Activated naive CD4-positive, alpha-beta T cell treated with anti-CD3 and anti-CD28 coated beads, Interleukin-2, amount 10 ng/mL, durations not matched to agents 5 hours and 36 hours (primary cell): ENCODE results near the gene DIP2A. TPM values are rescaled to one million over a fixed set of nuclear protein-coding genes. Genes with fewer than 3 reads are reported as not detected.

Experiments used
- total RNA-seq, 2 experiments: library from RNA; stranded (reverse); gene quantifications; one replicate each; pipeline ENCODE4 v1.2.3, GENCODE V29; 2021

Gene DIP2A, protein sequence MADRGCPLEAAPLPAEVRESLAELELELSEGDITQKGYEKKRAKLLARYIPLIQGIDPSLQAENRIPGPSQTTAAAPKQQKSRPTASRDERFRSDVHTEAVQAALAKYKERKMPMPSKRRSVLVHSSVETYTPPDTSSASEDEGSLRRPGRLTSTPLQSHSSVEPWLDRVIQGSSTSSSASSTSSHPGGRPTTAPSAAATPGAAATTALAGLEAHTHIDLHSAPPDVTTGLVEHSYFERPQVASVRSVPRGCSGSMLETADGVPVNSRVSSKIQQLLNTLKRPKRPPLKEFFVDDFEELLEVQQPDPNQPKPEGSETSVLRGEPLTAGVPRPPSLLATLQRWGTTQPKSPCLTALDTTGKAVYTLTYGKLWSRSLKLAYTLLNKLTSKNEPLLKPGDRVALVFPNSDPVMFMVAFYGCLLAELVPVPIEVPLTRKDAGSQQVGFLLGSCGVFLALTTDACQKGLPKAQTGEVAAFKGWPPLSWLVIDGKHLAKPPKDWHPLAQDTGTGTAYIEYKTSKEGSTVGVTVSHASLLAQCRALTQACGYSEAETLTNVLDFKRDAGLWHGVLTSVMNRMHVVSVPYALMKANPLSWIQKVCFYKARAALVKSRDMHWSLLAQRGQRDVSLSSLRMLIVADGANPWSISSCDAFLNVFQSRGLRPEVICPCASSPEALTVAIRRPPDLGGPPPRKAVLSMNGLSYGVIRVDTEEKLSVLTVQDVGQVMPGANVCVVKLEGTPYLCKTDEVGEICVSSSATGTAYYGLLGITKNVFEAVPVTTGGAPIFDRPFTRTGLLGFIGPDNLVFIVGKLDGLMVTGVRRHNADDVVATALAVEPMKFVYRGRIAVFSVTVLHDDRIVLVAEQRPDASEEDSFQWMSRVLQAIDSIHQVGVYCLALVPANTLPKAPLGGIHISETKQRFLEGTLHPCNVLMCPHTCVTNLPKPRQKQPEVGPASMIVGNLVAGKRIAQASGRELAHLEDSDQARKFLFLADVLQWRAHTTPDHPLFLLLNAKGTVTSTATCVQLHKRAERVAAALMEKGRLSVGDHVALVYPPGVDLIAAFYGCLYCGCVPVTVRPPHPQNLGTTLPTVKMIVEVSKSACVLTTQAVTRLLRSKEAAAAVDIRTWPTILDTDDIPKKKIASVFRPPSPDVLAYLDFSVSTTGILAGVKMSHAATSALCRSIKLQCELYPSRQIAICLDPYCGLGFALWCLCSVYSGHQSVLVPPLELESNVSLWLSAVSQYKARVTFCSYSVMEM (N-terminal part only)
- total RNA-seq: 10 to 100 TPM; 60.8 to 61.0 TPM

DNA sequence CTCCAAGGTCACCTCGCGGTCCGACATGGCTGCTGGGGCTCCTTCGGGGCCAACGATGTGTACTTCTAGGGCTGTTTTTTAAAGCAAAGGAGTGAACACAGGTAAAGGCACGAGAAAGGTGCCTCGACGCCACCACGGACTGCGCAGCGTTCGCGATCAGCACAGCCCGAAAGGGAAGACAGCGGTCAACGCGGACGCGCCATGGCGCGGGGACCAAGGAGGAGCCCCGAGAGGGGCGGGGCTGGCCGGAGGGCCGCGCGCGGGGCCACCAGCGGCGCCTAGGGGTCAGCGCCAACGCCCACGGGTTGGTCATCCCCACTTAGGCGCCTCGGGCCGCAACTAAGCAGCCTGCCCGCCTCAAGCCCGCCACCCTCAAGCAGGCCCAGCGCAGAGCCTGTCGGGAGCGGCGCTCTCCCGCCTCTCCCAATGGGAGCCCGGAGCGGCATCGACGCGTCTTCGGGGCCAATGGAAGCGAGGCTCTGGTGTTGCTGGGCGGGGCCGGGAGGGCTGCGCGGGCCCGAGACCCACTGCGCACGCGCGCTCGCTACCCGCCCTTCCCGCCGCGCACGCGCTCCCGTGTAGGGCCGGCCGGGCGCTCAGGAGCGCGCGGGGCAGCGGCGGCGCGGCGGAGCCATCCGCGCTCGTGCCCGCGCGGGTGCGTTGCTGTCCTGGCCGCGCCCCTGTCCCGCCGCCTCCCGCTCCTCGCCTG is at the start of gene DIP2A:
DIP2A (plus strand) TSS at position 577 of the 709 bp plus-strand sequence. CDS start 241 bp downstream, outside the sequence.

DNA sequence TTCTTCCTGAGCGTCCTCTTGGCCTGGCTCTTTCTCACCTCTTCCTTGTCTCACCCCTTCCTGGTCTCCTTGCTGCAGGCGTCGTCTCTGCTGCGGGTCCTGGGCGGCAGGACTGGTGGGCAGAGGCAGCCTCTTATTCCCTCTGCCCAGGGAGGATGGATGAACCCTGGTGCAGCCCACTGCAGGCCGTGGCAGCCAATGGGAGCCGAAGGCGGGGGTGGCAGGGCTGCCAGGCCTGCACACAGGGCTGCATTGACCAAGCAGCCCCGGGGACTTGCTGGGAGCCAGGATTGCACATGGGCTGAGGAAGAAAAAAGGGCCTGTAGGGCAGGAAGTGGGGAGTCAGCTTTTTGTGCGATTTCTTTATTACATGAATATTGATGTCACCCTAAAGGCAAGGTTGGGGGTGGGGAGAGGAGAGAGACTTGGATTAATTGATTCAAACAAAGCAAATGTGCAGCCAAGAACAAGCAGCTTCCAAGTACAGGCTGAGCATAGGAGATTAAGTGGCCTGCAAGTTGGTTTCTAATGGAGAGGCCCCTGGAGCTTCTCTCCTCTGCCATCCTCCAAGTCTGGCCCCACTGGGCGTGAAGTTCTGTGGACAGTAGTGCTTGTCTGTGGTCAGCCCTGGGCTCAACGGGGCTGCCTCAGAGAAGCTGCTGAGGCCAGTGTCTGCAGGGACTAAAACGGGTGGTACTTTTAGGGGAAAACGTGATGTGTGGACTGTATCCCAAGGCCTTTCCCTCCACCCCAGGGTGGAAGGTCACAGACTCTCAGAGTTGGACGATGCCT is 146.5 kb downstream of the DIP2A start, which contains the start of gene S100B:
S100B (minus strand) TSS at position 108 of the 792 bp plus-strand sequence. CDS start 2,667 bp downstream, outside the sequence.

Other genes starting within 250 kb of the DIP2A start
- gene LSS, start 230.1 kb upstream of the DIP2A start, total RNA-seq: 10 to 100 TPM; 78.7 to 79.4 TPM
- gene MCM3AP, start 173.3 kb upstream of the DIP2A start, total RNA-seq: 100 to 1,000 TPM; 117 to 118 TPM
- gene YBEY, start 172.5 kb upstream of the DIP2A start, total RNA-seq: 10 to 100 TPM; 13.2 to 13.6 TPM
- gene C21orf58, start 135.0 kb upstream of the DIP2A start, total RNA-seq: 10 to 100 TPM; 47.8 to 49.0 TPM
- gene PCNT, start 134.7 kb upstream of the DIP2A start, total RNA-seq: 10 to 100 TPM; 77.1 to 81.5 TPM
- gene S100B, start 146.2 kb downstream of the DIP2A start, total RNA-seq: under 1 TPM; 0.36 to 0.68 TPM
- 100 to 1,000 TPM; 142 to 148 TPM for gene PRMT2, start 176.8 kb downstream of the DIP2A start, total RNA-seq